H1 (cell line): Measurements from ENCODE around the gene CYBB. TPM values are rescaled to one million over a fixed set of nuclear protein-coding genes. Genes with fewer than 3 reads are reported as not detected.

Experiments used
- CHD7 ChIP-seq: fragments of 300-600 bp; sonication (generic); IDR thresholded peaks from 2 replicates; pipeline ENCODE4 v1.7.1; 2012; ENCODE audit warnings: low read length, moderate library complexity, mild to moderate bottlenecking, inconsistent platforms; ENCODE audit not compliant: insufficient replicate concordance
- NRF1 ChIP-seq: IDR thresholded peaks from 2 replicates; pipeline ENCODE4 v1.6.1; 2011; ENCODE audit warnings: mild to moderate bottlenecking, low read depth, low read length, improper control_type of control experiment
- PHF8 ChIP-seq: fragments of 200-600 bp; sonication (generic); conservative IDR thresholded peaks from 2 replicates; pipeline ENCODE4 v1.7.1; 2012; ENCODE audit warnings: low read depth, mild to moderate bottlenecking, inconsistent platforms, low read length, moderate library complexity
- polyA plus RNA-seq, 7 experiments: library from polyadenylated mRNA; depleted of rRNA in 3 of 7; stranded (reverse) in 5 of 7; unstranded in 2 of 7; fragments of >200 nt in 5 of 7; fragments of 200-250 nt in 2 of 7; gene quantifications; 1 replicate in 5 of 7; 2 replicates in 1 of 7; 4 replicates in 1 of 7; pipeline versions ENCODE4 v1.2.1 to v1.2.3, GENCODE V29; 2011 to 2013; ENCODE audit warnings: missing spikeins in 2 of 7, mixed read lengths in 2 of 7
- total RNA-seq: library from RNA; stranded (reverse); fragmentation: NEBNext Ultra II Directional; extraction: Animal tissue kit (Norgen Biotek cat#: 25700); gene quantifications from 2 replicates; pipeline ENCODE4 v1.2.1, GENCODE V29; 2021

CYBB gene
- total and polyA plus RNA-seq, 2 of the 8 experiments (the other 6 are each of a cell fraction or from before 2014, with no cell fraction given), result 0.03 to 0.09 TPM

- TF ChIP-seq CHD7 (no peak), NRF1 (no peak), PHF8 (no peak)
These were observed 2.5 kb downstream of the CYBB start (continued) for GRCh38 chrX:37782359-37782758.
